ENCODE measurements around the gene PAK5.

PAK5 gene

DNA sequence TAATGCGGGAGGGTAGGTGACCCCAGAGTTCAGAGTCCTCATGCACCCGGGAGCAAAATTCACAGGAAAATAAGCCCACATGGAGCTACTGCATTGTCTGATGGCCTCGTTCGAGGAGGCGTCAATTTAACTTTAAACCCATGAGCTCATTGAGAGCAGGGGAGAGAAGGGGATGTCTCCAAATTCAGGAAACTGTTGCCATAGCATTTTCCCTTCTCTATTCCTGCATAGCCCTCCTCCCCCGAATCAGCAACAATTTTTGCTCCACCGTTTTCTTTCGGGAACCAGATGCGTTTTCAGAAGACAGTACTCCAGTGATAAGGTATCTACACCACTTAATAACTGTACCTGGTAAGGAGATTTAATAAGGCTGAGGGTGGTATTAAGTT, 324.8 kb downstream of the PAK5 start:
- no peak overlapping the region for H3K9ac ChIP-seq
- H3K4me3 ChIP-seq: no peak overlapping the region
- H3K27ac ChIP-seq: no peak overlapping the region
- TF ChIP-seq Cebpa-rat (IDR thresholded peaks at IDR 0.05): no peak
- peaks cover 20 to 50% (median 33%) of the 10 kb centered on the region in 11 experiments for H3K9me3 ChIP-seq (replicated peaks in 1 of 11)
- H3K4me2 ChIP-seq: peak overlapping the region in 1 of 11 experiments; percentile 49; a peak in 1 of 22 replicates
- H3K4me1 ChIP-seq: peaks cover 11 to 26% (median 21%) of the 10 kb centered on the region in 10 experiments; a peak in 15 of 20 replicates
- no peaks in the 10 kb centered on the region for H3K36me3 ChIP-seq
- H3K27me3 ChIP-seq: peaks cover 94 to 100% (median 97%) of the 10 kb centered on the region in 11 experiments
- H4K20me1 ChIP-seq: peaks cover 0 to 9% (median 0%) of the 10 kb centered on the region in 11 experiments; a peak in 5 of 22 replicates

DNA sequence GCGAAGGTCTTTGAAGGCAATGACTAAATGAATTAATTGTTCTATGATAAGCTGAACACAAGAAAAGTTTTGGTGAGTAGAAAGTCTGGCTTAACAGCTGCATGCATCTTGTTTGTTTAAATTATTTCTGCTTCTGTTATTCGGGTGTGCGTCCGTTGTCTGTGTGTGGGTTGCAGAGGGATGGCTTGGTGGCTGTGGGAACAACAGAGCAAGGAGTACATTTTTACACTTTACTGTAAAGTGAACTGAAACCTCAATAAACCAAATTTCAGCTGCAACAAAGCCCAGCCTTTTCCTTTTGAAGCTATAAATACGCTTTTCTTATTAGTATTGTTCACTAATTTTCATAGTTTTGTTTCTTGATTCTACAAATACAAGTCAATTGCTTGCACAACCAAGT, 328.0 kb downstream of the PAK5 start:
- H3K27me3 ChIP-seq: peaks cover 94 to 100% (median 97%) of the 10 kb centered on the region in 11 experiments
- no peak overlapping the region for H3K27ac ChIP-seq
- H3K9me3 ChIP-seq (replicated peaks in 1 of 11): peaks cover 36 to 62% (median 48%) of the 10 kb centered on the region in 11 experiments
- H4K20me1 ChIP-seq: peaks cover 0 to 9% (median 0%) of the 10 kb centered on the region in 11 experiments; a peak in 4 of 22 replicates
- H3K4me1 ChIP-seq: peaks cover 18 to 36% (median 28%) of the 10 kb centered on the region in 10 experiments; a peak in 18 of 20 replicates
- H3K36me3 ChIP-seq: no peaks in the 10 kb centered on the region
- peak overlapping the region in 9 of 11 experiments; percentile 2 to 55 (median 41); a peak in 14 of 22 replicates for H3K4me2 ChIP-seq
- no peak for TF ChIP-seq Cebpa-rat (IDR thresholded peaks at IDR 0.05)
- no peak overlapping the region for H3K4me3 ChIP-seq
- H3K9ac ChIP-seq: no peak overlapping the region

DNA sequence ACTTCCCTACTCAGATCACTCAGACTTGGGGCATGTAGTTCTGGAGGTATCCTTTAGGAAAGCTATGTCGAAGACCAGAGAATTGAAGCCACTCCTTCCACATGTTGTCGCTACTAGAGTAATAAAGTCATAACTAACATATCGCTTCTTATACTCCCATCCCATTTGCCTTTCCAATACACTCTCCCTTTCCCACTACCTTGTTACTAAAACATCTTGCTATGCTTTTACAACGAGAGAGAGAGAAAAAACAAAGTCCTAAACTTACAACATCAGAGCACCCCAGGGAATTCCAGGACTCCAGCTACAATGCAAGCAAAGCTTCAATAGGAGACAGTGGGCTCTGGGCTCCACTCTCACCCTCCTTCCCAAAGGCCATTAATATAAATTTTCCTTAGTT, 329.6 kb downstream of the PAK5 start:
- H3K4me3 ChIP-seq: no peak overlapping the region
- H3K4me2 ChIP-seq: no peak overlapping the region; a peak in 2 of 22 replicates
- no peaks in the 10 kb centered on the region for H4K20me1 ChIP-seq
- peaks cover 32 to 52% (median 44%) of the 10 kb centered on the region in 11 experiments for H3K9me3 ChIP-seq (replicated peaks in 1 of 11)
- no peak for TF ChIP-seq Cebpa-rat (IDR thresholded peaks at IDR 0.05)
- H3K4me1 ChIP-seq: peaks cover 7 to 32% (median 23%) of the 10 kb centered on the region in 10 experiments; a peak in 19 of 20 replicates
- H3K27ac ChIP-seq: no peak overlapping the region
- peaks cover 84 to 96% (median 93%) of the 10 kb centered on the region in 11 experiments for H3K27me3 ChIP-seq
- no peaks in the 10 kb centered on the region for H3K36me3 ChIP-seq
- H3K9ac ChIP-seq: no peak overlapping the region

DNA sequence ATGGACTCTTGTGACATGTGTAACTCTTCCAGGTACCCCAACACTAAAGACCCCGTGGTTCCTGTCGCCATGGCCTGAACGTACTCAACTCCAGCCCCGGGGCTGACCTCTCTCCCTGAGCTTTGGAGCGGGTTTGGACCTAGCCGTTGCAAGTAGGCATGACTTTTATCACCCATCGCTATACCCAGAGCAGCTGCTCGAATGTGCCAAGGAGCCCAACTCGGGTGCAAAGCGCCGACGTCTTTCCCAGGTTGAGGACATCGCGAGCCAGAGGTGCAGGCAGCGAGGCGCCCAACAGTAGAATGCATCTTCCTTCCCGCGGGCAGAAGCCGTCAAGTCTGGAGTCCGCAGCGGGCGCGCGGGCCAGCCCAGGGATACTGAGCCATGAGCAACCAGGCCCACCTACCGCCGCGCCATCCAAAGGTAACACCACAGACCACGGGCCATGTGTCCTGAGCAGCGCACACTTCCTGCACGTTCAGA, 330.1 kb downstream of the PAK5 start:
- Histone ChIP-seq H3K9me3 (replicated peaks in 1 of 11) (peaks cover 32 to 49% (median 44%) of the 10 kb centered on the region in 11 experiments), H3K27ac (no peak overlapping the region), H3K9ac (no peak overlapping the region), H4K20me1 (no peaks in the 10 kb centered on the region), H3K27me3 (peaks cover 79 to 91% (median 88%) of the 10 kb centered on the region in 11 experiments), H3K36me3 (no peaks in the 10 kb centered on the region), H3K4me3 (no peak overlapping the region; a peak in 1 of 20 replicates), H3K4me2 (peak overlapping the region in 1 of 11 experiments; percentile 0; a peak in 2 of 22 replicates), H3K4me1 (peaks cover 12 to 36% (median 28%) of the 10 kb centered on the region in 10 experiments; a peak in 19 of 20 replicates)
- TF ChIP-seq Cebpa-rat (IDR thresholded peaks at IDR 0.05): no peak

DNA sequence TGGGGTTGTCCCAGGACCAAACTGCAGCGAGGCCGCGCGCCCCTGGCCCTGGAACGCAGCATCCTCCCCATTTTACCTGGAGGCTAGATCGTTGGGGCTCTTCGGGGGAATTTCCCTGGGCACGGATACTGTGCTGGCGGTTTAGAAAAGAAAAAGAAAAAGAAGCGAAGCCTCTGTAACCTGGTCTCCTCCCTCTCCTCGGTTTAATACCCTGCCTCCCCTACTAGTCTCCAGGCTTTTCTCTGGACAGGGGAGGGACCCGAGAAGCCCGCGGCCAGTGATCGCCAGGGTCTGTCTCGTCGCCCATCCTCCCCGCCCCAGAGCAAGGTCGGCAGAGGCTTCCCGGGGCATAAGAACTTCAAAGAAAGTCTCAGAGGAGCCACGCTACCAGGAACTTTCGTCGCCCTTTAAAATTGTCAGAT, 330.6 kb downstream of the PAK5 start:
- peak overlapping the region in 2 of 11 experiments; percentile 0 to 9; a peak in 2 of 22 replicates for H3K4me2 ChIP-seq
- H3K36me3 ChIP-seq: no peaks in the 10 kb centered on the region

DNA sequence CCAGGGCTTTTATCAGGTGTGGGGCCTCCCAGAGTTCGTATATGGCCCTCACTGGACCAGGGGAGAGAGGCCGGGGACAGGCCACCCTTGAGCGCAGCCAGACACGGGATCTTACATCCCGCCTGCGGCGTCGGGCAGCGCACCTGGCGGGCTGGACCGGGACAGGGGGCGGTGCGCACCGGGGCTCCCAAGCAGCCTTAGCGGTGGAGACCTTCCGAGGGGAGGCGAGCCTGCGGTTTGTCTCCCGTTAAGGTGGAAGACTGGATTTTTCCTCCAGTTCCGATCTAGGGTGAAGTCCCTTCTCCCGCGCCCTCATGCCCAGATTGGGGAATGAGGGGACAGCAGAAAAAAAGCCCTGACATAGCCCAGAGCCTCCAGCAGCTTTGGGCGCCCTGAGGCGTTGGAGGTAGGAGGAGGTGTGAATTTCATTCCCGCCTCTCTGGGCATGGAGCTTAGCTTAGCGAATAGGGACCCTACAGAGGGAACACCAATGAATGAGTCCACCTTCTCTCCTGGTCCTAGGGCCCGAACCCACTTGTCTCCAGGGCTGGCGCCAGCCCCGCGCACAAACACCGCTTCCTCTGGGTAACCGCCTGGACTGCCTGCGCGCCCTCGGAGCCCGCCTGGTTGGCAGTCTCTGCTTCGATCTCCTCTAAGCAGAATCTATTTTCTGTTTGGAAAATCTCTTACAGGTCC, 331.2 kb downstream of the PAK5 start:
- H3K36me3 ChIP-seq: no peaks in the 10 kb centered on the region
- no peak overlapping the region for H3K27ac ChIP-seq
- no peak for TF ChIP-seq Cebpa-rat (IDR thresholded peaks at IDR 0.05)
- peak overlapping the region in 6 of 11 experiments; percentile 50 to 60 (median 58); a peak in 11 of 22 replicates for H3K4me2 ChIP-seq
- H4K20me1 ChIP-seq: no peaks in the 10 kb centered on the region
- peaks cover 17 to 38% (median 31%) of the 10 kb centered on the region in 10 experiments; a peak in 19 of 20 replicates for H3K4me1 ChIP-seq
- H3K9ac ChIP-seq: no peak overlapping the region
- H3K4me3 ChIP-seq: peak overlapping the region in 4 of 10 experiments; percentile 20 to 46 (median 22); a peak in 3 of 20 replicates
- H3K9me3 ChIP-seq (replicated peaks in 1 of 11): peaks cover 32 to 49% (median 44%) of the 10 kb centered on the region in 11 experiments
- H3K27me3 ChIP-seq: peaks cover 71 to 81% (median 79%) of the 10 kb centered on the region in 11 experiments

More for the DNA sequence above, 330.6 kb downstream of the PAK5 start:
- Histone ChIP-seq H3K27ac (no peak overlapping the region), H3K4me1 (peaks cover 17 to 38% (median 30%) of the 10 kb centered on the region in 10 experiments; a peak in 19 of 20 replicates), H3K9me3 (replicated peaks in 1 of 11) (peaks cover 32 to 49% (median 44%) of the 10 kb centered on the region in 11 experiments), H3K4me3 (no peak overlapping the region; a peak in 1 of 20 replicates), H3K9ac (no peak overlapping the region), H3K27me3 (peaks cover 74 to 86% (median 83%) of the 10 kb centered on the region in 11 experiments), H4K20me1 (no peaks in the 10 kb centered on the region)
- TF ChIP-seq Cebpa-rat (IDR thresholded peaks at IDR 0.05): no peak

DNA sequence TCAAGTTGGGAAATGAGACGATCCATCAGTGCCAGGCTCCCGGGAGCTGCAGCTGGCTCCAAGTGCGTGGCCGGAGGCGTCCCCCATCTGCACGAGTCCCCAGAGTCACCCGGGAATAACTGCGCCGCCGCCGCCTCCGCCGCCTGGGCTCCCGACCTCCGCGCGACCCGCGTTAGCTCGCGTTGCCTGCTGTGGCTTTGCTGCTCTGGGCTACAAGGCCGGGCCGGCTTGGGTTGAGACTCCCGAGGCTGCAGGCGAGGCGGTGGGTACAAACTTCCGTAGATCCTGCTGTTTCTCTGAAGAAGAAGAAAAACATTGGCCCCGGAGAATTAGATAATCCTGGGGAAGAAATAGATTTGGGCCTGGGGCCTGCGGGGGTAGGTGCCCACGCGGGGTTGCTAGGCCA, 331.9 kb downstream of the PAK5 start:
- Histone ChIP-seq H3K9me3 (replicated peaks in 1 of 11) (peaks cover 32 to 49% (median 44%) of the 10 kb centered on the region in 11 experiments), H3K27ac (no peak overlapping the region), H3K4me1 (peaks cover 17 to 38% (median 31%) of the 10 kb centered on the region in 10 experiments; a peak in 19 of 20 replicates), H3K9ac (0 out of 22 replicates have a peak overlapping the region, but pooled peaks of 1 of the 11 experiments have one; percentile 8), H3K27me3 (peaks cover 63 to 74% (median 72%) of the 10 kb centered on the region in 11 experiments), H3K4me2 (peak overlapping the region; percentile 40 to 78 (median 59)), H4K20me1 (no peaks in the 10 kb centered on the region), H3K36me3 (no peaks in the 10 kb centered on the region), H3K4me3 (peak overlapping the region; percentile 7 to 49 (median 26); a peak in 14 of 20 replicates)
- TF ChIP-seq Cebpa-rat (IDR thresholded peaks at IDR 0.05): no peak

DNA sequence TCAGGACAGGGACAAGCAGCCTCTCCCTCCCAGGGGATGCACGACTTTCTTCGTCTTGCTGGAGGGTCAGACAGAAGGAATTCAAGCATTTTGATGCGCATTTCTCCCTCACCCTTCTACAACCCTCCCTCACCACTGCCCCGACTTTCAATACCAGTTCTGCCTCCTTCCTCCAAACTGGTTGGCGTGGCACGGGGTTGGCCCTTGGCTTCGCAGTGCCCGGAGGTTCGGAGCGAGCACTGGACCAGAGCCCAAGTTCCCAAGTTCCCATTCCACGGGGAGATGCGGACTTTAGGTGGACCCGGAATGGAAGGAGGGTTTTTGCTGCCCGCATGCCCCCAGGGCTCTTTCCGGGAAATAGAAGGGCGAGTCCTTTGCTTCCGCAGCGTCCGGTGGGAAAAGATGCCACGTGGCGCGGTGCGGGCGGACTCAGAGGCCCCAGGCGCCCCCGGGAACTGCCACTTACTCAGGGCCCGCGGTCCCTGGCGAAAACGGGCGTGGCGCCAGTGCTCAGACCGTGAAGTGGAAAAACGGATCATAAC, 332.5 kb downstream of the PAK5 start:
- Histone ChIP-seq H3K4me2 (peak overlapping the region; percentile 40 to 78 (median 59); a peak in 21 of 22 replicates), H3K9ac (no peak overlapping the region), H4K20me1 (no peaks in the 10 kb centered on the region), H3K27me3 (peaks cover 58 to 68% (median 66%) of the 10 kb centered on the region in 11 experiments), H3K36me3 (no peaks in the 10 kb centered on the region), H3K4me1 (peaks cover 17 to 34% (median 28%) of the 10 kb centered on the region in 10 experiments; a peak in 19 of 20 replicates), H3K9me3 (replicated peaks in 1 of 11) (peaks cover 32 to 49% (median 44%) of the 10 kb centered on the region in 11 experiments), H3K27ac (no peak overlapping the region), H3K4me3 (peak overlapping the region; percentile 7 to 49 (median 26); a peak in 13 of 20 replicates)
- TF ChIP-seq Cebpa-rat (IDR thresholded peaks at IDR 0.05): no peak
